ENCODE measurements around the gene SLX4IP.
"Not testable (repeated sequence)": the region's sequence is repeated elsewhere in the genome, so short reads cannot be mapped to it uniquely, and the experiment has no call there.

The SLX4IP gene

DNA sequence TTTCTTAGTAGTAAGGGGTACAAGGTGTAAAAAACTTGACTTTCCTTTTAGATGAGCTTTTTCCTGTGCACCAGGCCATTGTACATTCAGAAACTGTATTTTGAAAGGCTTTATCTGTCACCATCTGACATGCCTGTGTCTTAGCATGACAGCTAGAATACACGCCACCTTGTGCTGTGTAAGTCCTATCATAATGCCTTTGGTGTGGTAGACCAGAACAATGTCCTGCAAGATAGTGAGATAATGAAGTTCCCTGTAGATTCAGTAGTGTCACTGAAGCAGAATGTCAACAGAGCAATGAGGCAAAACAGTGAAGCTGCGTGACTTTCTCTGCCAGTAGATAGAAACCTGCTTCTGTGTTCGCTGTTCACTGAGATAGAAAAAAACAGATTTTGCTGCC is 132.9 kb downstream of the SLX4IP start:
- no peak for DNase-seq

DNA sequence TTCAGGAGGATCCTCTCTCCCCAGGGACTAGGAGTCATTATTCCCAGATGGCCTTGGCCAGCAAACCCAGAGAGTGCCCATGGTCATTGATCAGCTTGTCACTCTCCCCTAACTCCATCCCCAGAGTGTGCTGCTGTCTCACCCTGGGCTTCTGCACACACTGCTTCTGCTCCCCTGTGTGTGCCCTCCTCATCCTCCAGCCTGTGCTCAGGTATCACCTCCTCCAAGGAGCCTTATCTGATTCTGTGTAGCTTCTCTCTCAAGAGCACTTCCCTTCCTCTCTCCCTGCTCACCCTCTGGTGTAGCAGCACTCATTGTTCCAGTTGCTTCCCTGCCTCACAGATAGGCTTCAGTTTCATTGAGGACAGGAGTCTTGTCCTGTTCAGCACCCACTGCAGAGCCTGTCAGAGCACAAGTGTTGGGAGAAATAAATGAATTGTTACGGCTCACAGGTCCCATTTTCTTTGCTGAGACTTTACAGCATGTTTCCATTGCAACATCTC is 136.3 kb downstream of the SLX4IP start:
- DNase-seq: no peak

DNA sequence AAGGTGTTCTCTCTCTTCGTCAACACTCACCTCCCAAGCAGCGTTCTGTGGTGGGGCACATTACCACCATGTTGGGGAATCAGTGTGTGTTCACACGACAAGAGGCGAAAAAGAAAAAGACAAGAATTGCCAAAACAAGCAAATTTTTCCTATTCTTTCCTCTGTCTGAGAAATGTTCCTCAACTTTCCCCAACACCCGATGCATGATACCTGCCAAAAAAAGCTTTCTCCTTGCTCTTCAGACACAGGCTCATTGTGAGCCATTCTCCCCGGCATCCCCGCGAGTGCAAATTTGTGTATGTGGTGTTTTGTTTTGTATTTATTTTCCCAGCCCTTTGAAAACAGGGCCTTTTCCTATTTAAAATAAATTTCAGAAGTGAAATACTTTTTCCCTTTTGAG is 137.7 kb downstream of the SLX4IP start:
- no peak for DNase-seq

DNA sequence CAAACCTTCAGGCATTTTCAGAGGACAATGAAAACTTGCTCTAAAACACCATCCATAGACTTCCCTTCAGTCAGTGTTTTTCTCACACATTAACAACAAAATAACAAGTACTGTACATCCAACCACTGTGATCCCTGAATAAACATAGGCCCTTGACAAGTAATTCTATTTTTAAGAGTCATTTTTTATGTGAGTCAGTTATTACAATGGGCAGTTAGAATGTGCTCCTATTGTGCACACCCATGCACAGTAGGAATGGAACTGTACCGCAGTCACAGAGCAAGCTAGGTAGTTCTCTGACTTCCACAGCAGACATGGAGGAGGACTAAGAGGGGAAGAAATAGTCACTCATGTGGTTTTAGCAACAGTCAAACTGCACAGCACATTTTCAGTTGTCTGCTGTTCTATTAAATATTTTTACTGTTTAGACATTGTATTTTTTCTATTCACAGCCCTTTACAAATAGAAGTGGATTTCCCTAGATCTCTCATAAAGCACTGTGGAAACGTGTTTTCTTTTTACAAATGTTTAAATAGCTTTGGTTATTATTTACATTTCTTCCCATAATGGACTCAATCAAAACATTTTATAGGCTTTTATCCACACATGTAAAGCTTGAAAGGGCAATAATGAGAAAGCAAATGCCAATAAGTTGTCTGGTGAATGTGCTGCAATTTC is 138.3 kb downstream of the SLX4IP start:
- DNase-seq: no peak

DNA sequence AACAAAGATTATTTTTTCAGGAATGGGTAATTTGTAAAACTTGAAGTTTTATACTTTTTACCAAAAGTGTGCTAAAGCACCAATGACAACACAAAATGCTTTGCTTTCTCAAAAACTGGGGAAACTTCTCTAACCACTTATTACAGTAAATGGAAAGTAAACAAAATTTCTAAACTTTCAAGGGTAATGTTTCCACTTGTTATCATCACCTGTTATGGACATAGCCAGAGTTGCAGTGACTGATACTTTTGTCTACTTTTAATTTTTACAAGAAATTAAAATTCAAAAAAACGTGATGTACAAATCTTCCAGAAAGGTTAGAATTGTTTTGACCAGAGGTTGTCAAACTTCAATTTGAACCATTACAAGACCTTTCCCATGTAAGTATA is 138.8 kb downstream of the SLX4IP start:
- no peak for DNase-seq

DNA sequence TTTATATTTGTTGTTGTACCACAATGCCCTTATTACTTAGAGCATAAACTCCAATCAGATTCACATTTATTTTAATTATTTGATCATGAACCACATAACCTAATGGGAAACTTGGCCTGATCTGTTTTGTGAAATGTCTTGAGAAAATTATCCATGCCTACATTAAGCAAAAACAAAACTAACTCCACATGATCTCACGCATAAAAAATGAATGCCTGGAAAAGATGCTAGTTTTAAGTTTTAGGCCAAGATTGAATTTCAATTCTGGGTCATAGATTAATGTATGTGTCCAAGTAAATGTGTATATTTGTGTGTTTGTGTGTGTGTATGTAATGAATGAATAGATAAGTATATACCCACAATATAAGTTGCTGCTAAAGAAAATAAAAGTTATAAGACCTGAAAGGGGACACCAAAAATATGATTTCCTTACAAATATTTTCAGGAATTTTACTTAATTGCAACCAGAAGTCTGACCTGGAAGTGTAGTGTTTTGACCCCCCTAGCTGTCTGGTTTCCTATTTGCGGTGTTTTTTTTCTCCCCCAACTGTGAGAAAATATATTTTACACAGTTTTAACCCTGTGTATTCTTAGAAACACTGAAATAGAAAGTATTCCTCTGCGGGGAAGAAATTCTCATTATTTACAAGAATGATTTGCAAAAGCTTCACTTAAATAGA is 141.4 kb downstream of the SLX4IP start:
- DNase-seq: no peak

DNA sequence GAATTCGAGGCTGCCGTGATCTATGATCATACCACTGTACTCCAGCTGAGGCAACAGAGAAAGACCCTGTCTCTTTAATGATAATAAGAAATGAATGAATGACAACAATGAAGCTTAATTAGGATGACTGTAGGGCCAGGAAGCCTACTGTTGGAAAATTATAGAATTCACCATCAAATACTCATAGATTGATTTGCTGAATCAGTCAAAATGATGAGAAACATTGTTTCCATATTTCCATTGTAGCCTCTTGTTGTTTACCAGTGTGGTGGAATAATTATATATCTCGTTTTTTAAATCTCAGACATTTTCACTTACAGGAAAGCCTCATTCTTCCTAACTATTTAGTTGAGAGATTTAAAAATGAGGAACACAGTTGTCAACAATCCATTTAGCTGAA is 142.5 kb downstream of the SLX4IP start:
- no peak for DNase-seq

DNA sequence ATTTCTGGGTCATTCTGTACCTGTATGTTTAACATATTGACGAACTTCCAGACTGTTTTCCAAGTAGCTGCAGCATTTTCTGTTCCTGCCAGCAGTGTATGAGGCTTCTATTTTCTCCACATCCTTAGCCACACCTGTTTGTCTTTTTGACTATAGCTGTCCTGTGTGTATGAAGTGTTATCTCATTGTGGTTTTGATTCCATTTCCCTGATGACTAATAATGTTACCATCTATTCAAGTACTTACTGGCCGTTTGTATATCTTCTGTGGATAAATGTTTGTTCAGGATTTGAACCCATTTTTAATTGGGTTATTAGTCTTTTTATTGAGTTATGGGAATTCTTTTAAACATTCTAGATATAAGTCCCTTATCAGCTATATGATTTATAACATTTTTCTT is 143.5 kb downstream of the SLX4IP start:
- DNase-seq: no peak

DNA sequence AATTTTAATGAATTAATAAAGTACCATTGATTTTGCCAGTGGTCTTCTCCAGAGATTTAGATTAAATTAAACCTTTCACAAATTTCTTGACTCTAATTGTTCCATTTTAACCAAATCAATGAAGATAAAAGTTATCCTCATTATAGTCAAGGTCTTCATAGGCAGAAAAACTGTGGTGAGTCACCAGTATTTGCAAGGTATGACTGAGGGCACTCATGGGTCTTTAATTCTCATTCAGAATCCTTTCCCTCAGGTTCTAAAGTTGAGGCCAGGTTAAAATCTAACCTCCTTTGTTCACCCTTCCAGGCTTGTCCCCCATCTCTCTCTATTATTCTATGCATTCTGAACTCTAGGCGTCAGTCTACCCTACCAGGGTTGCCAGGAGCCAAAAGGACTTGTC is 144.8 kb downstream of the SLX4IP start:
- no peak for DNase-seq

DNA sequence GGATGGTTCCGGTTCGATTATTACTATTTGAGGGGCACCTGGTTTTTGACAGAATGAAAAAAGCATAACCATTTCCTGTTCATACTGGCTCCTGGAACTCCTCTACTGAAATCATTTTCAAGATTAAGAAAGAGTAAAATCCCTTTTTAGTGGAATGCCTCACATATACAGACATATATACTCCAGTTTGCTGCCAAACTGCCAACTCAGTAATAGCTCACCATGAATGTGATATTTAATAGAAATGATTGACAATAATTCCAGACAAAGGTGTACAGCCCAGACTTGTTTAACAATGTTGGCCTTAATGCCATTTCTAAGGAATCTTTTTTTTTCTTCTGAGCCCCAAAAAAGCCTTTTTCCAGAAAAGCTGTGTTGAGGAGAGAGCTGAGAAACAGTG is 145.6 kb downstream of the SLX4IP start:
- DNase-seq: no peak

DNA sequence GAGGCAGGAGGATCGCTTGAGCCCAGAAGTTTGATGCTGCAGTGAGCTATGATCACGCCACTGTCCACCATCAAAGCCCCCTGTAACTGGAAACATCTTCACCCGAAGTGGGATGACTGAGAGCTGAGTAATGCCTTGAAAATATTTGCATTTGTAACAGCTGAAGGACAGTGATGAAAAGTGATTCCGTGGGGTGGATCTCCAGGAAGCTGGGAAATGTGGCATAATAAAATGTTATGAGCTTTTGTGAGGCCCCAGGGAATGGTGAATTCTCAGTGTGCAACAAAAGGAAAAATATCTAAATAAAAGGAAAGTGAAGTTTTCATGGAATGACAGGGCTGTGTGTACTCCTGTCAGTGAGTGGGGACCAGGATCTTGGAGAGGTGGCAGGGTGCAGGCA is 146.7 kb downstream of the SLX4IP start:
- DNase-seq: no peak

DNA sequence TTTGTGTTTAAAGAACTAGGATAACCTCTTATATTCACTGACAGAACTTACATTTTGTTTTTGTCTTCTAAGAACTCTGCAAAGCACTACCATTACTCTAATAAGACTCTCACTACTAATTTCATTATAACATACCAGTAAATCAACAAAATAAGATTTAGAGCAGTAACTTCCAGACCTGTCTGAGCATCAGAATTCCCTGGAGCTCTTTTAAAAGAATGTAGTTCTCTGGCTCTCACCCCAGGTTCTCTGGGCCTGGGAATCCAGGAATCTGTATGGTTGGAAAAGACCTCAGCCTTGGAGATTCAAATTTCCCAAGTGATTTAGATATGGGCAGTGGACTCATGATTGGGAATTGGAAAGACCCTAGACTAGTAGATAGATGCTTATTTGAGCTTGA is 149.3 kb downstream of the SLX4IP start:
- no peak for DNase-seq

DNA sequence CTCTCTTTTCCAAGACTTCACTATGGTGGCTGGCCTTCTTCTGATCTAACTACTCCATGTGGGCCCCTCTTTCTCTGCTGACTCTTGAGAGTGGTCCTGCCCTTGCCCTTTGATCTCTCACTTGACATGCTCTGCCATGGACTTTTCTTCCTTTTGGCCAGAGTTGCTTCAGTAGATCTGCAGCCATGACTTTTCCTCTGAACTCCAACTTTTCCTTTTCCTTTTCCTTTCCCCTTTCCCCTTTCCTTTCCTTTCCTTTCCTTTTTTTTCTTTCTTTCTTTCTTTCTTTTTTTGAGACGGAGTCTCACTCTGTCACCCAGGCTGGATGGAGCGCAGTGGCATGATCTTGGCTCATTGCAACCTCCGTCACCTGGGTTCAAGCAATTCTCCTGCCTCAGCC is 150.2 kb downstream of the SLX4IP start:
- DNase-seq: no peak

DNA sequence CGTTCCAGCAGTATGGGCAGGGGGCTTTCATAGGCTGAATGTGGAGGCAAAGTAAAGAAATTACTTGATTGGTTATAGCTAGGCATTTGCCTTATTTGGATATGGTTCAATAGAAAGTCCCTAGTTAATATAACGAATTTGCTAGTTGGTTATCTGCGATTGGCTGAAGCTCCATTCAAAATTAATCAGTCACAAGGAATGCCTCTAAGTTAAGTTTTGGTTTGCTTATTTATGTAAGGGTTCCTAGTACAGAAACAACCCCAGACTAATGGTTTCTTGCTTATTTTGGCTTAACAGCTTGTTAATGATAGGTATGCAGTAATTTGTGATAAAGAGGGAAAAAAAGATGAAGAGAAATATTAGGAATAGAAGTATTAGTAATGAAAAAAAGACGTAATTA is 151.2 kb downstream of the SLX4IP start:
- DNase-seq: no peak

DNA sequence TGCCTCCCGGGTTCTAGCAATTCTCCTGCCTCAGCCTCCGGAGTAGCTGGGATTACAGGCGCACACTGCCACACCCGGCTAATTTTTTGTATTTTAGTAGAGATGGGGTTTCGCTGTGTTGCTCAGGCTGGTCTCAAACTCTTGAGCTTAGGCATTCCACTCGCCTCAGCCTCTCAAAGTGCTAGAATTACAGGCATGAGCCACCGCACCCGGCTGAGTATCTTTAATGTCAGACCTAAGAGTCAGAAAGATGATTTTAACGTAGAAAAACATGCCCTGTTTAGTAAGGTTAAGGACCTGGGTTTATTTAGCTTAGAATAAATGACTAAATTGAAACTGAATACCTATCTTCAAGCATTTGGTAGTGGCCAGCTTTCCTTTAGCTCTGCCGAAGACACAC is 155.3 kb downstream of the SLX4IP start:
- not testable (repeated sequence) for DNase-seq

DNA sequence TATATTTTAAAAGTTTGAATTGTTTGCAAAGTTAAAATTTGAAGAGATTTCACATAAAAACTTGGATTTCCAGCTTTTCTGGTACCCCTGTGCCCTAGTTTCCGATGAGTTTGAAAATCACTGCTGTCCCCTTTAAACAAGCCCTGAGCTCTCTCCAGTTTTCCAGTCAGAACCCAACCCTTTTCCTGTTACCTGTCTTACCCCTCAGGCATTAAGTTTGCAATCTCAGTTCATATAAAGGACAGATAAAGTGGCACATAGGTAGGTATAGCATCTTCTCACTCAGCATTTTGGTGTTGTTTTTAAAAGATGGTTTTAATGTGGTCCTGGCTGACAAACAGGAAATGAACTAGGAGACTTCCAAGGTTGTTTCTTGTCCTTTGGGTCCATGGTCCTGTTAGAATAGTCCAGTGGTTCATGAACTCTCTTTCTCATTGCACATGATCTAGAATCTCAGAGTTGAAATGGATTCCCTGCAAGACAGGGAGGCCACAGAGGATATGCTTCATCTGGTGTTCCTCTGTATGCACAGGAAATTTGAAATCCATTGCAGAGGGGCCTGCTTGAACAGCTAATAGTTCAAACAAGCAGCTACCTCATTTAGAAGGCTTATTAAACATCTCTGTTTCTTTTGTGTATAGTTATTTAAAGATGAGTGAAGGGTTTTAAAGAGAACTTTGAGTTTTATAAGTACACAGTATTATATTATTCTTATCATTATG is 156.0 kb downstream of the SLX4IP start:
- no peak for DNase-seq

DNA sequence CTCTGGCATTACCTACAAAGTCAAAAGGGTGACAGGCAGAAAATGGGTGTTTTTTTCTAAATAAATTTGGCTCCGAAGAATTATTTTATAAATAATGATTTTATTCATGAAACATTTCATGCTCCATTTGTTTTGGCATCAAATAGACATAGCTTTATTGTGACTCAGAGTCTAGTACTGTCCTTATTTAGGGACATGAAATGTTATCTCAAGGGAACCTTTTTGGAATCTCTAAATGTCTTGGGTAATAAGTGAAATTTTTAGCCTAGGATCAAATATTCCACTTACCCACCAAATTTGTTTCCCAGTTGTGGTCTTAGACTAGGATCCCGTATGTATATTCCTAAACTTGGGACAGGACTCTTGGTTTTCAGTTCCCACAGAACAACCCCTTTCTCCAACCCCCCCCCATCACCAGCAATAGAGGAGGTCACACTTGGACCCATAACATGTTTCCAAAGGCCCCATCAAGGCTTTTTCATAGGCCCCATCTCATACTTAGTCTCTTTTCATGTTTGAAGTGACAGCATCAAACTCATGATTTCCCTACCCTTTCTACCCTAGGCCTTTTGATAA is 156.9 kb downstream of the SLX4IP start:
- DNase-seq: no peak

DNA sequence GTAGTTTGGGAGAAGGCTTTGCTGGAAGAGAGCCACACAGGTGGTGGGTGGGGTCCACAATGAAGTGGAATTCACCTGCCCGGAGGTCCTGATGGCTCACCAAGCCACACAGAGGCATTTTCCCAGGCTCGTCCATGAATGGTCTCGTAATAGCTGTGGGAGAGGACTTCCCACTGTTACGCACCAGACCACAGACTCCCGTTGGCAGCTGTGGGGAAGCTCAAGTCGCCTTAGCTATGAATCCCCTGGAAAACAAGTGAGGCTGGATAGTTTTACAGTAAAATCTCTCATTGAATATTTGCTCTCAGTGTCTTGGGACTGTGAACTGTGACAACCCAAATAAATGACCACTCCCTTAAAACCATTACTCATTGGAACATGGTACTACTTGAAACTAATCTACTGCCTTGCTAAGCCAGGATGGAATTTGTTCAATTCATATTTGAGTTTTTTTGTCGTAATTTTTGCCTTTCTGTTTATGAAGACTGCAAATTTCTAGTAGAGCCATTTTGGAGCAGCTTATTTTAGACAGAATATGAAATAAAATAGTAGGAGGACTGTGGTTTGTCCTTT is 159.3 kb downstream of the SLX4IP start:
- no peak for DNase-seq

DNA sequence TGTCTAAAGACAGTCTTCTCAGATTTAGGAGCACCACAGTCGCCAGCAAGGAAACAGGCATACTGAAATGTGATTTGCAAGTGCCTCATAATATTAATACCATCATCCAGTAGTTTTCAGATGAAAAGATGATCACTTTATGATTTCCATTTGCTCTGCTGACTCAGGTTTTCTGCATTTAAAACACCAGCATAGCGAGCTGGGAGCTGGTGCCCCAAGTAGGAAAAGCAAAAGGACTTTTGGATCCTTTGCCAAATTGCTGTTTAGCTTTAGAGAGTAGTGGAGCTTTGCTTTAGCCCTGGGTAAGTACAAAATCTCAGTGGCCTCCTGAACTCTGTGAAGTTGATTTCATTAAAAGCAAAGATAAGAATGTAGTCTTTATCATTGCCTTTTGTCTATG is 160.2 kb downstream of the SLX4IP start:
- no peak for DNase-seq

DNA sequence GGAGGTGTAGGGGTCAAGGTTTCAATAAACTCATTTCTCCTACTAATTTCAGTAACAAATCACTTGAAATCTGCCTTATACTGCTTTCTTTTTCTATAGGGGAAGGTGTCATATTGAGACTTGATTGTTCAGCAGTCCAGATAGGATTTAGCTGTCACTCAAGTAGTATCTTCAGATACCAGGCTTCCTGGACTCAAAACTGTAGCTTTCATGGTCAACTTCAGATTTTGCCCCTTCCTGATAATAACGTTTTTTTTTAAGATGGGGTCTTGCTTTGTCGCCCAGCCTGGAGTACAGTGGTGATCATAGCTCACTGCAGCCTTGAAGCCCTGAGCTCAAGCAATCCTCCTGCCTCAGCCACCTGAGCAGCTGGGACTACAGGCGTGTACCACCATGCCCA is 160.9 kb downstream of the SLX4IP start:
- DNase-seq: no peak

DNA sequence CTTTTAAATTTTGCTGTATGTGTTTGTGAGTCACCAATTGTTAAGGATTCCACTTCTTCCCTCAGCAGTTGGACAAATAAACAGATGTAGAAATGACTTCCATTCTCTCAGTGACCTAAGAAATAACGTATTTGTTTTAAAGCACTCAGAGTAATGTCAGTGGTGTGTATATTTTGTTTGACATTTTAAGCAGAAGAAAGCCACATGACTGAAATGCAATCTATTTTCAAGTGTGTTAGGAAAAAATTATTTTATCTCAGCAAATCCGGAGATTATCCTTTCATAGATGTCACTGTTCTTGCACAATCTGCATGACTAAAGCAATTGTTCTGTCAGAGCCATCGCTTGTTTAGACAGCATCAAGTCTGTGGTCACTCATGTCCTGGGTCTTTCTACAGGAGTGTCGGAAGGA is 161.6 kb downstream of the SLX4IP start:
- no peak for DNase-seq

DNA sequence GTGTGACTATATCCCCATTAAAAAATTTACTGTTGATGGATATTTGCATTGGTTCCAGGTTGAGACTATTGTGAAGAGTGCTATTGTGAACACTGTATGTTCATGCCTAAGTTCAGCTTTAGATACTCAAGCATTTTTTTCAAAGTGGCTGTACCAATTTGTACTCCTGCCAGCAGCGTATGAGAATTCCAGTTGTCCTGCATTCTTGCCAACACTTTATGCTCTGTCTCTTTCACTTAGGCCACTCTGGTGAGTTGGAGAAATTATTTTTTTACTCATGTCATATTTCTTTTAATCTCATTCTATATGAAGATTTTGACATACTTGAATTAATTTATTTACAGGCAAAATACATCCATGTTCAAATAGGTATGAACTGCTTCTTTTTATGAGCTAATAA is 162.5 kb downstream of the SLX4IP start:
- DNase-seq: no peak
